ENCODE measurements around the gene PIK3R4.

The PIK3R4 gene

DNA sequence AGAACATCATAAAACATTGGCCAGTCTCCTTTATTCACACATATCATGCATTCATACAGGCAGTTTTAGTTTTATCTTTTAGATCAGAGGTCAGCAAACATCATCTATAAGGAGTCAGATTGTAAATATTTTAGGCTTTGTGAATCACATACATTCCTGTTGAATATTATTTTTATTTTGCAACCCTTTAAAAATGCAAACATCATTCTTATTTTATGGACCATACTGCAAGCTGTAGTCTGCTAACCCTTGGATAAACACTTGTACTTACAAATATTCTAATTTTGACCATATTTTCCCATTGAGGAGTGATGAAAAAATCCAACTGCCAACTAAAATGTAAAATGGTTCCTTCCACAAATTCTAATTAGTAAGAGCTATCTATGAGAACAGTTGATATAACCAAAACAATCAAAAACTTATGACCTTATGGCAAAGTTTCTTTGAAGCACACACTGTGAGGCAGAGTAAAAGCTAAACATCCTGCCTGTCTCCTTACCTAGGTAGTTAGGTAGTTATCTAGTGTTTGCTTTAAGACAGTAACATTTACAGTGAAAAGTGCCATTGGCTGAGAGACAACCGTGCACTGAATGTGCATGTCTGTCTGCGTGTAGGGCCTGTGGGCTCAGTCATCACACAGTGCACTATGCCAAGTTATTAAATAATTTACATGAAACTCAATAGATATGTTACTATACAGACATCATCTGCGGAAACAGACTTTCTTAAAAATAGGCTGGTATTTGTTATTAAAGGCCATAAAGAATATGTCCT, 57.7 kb downstream of the PIK3R4 start:
- DNase-seq (ENCODE audit: low read depth): no peak

DNA sequence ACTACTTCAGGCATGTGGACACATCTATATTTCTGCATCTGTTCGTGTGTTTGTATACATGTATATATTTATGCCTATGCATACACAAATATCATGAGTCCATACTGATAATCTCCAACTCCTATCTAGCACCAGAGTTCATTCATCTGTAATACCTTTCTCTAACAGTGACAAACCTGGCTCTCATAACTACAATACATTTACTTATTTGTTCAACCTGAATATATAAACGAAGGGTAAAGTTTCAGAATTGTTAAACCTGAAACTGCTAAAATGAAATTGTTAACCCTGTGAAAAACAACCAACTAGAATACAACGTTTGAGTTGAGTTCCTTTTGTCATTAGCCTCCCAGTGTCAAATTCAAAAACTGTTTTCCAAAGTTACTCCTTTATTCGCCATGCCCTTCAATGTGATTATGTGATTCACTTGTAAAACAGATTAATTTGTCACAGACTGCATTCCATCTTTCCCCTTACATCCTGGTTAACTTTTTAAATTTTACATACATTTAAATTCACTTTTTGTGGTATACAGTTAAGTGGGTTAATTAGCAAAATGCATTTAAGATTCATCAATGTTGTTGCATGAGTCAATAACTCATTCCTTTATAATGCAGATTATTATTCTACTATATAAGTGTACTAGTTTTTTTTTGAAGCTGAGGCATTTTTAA, 58.5 kb downstream of the PIK3R4 start:
- no peak for DNase-seq (ENCODE audit: low read depth)

GRCh38 chr3:130687327-130687726, 59.3 kb downstream of the PIK3R4 start:
- DNase-seq (ENCODE audit: low read depth): no peak

DNA sequence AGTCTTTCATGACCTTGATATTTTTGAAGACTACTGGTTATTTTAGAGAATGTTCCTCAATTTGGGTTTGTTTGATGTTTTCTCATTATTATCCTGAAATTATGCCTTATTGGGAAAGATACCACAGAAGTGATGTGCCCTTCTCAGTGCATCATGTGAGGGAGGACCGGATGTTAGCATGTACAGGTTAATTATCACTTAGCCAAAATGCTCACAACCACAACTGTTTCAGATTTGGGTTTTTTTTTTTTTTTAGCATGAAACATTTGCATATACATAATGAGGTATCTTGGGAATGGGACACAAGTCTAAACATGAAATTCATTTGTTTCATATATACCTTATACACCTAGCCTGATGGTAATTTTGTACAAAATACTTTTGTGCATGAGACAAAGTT, 59.8 kb downstream of the PIK3R4 start:
- DNase-seq (ENCODE audit: low read depth): no peak

- DNase-seq (ENCODE audit: low read depth): no peak
Measured at GRCh38 chr3:130682131-130682530, 64.5 kb downstream of the PIK3R4 start.

DNA sequence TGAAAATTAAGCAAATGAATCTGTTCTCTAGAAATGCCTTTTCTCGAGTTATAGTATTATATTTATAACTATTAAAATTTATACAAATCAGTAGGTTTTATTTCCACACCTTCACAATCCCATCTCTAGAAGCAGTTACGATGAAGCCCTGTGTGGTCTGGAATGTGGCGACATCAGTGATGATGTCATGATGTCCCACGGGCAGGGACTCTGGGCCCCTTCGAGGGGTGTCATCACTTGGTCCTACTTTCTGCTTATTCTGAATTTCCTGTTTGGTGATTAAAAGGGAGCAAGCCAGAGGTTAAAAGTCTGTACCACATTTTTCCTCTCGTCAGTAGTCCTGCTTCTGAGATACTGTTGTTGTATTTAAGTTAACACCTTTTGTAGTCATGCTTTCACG, 67.4 kb downstream of the PIK3R4 start:
- DNase-seq (ENCODE audit: low read depth): no peak

- DNase-seq (ENCODE audit: low read depth): no peak
Measured at GRCh38 chr3:130677343-130677742, 69.3 kb downstream of the PIK3R4 start.

DNA sequence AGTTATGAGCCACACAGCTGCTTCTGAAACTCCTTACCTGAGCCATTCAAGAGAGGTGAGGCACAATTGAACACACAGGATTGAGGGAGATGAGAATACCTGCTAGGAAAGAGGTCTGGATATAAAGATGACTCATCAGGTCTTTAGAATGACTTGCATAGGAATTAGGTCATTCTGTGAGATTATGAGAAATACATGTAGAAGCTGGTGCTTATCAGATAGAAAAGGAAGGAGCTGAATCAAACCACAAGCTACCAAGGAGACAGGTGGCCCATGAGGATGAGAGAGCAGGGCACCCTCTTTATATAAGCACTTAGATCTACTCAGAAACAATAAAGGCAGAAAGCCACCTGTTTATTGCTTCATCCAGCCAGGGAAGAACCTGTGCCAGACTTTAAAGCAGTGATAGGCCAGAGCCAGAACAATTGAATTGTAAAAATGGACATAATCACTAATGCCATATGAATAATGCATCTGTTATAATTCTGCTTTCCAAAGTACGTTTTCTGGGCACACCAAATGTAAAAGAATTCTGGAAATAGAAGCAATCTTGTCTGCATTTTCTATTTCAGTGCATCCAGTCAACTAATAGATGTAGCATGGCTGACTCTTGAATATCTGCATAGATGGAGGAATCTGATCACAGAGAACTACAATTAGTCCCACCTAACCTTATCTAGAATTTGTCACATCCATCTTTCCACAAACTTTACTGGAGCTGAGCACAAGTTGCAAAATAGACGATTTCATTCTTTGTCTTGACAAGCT, 74.9 kb downstream of the PIK3R4 start:
- DNase-seq (ENCODE audit: low read depth): no peak

- no peak for DNase-seq (ENCODE audit: low read depth)
Measured at GRCh38 chr3:130669740-130670139, 76.9 kb downstream of the PIK3R4 start.

DNA sequence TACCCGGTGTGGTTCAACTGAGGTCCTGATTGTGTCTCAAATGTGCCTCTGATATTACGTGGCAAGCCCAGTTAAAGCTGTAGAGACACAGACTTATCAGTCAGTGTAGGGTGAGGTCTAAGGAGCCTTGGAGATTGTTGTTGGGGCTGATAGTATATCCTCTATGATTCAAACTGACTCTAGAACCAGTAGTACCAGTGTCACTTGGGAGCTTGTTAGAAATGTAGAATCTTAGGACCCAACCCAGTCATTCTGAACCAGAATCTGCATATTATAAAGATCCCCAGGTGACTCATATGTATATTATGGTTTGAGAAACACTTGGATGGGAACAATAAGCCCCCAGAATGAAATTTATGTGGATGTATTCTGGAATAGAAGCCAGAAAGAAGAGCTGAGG, 83.5 kb downstream of the PIK3R4 start:
- no peak for DNase-seq (ENCODE audit: low read depth)

DNA sequence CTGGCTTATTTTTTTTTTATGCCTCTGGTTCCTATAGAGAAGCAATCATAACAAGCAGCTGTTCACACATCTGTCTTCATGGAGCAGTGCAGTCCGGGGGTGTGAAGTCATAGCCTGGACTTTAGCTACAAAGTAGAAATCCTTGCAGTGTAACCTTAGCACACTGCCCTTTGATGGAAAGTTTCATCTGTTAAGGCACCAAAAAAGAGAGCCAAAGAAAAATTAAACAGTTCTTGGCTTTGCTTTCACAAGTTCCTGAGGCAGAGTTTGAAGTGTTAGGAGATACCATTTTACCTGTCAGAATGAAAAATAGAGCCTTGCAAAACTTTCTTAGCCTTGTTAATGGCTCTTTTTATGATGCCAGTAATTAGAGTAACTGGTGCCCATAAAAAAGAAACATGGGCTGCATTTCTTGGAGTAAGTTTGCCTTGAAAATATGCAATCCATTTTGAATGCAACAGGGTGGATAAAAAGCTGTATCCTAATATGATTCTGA, 84.1 kb downstream of the PIK3R4 start:
- no peak for DNase-seq (ENCODE audit: low read depth)

GRCh38 chr3:130661140-130661891, 85.3 kb downstream of the PIK3R4 start:
- DNase-seq (ENCODE audit: low read depth): no peak

DNA sequence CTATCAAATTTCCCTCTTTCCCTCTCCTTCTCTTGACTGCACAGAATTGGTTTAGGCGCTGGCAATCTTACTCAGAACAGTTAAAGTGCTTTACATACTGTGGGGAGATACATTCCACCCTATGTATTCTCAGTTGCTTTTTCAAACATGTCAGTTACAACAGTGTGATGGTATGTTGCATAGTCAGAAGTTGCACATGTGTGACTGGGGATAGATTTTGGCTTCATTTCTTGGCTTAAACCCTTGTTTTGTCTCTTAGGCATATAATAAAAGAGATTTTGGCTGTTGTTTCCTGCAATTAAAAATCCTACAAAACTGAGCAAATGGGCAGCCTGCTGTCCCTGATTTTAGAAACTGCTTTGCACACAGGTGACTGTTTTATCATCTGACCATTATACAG, 86.7 kb downstream of the PIK3R4 start:
- DNase-seq (ENCODE audit: low read depth): no peak

GRCh38 chr3:130658678-130659077, 88.0 kb downstream of the PIK3R4 start:
- DNase-seq (ENCODE audit: low read depth): no peak

GRCh38 chr3:130656627-130657026, 90.0 kb downstream of the PIK3R4 start:
- DNase-seq (ENCODE audit: low read depth): no peak

DNA sequence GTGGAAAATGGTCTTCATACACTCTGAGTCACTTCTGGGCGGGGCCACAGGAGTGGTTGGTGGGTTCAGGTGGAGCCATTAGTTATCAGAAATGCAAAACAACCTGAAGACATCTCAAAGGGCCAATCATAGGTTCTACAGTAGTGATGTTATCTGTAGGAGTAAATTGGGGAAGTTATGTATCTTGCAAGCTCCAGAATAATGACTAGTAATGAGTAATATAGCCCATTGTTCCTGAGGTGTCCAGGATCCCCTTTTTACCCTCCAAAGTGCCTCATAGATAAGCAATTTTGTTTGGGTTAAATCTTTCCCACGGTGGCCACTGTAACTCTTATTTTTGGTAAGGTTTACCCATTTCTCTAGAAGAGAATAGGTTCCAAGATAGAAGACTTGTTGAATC, 91.7 kb downstream of the PIK3R4 start:
- no peak for DNase-seq (ENCODE audit: low read depth)

DNA sequence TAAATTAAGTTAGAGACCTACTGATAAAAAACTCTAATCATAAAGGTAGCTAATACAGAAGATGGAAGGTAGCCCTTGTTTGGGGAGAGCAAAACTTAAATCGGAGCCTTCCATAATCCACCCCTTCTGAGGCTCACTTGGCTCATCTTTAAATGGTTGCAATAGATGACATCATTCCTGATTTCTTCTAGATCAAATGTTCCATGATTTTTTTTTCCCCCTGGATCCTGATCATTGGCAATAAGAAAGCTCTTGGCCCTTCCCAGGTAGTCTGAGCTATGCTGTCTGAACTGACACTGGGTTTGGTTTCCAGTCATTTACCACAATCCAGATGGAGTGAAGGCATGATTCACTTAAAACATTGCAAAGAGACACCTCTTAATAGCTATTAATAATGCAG, 92.5 kb downstream of the PIK3R4 start:
- no peak for DNase-seq (ENCODE audit: low read depth)

- DNase-seq (ENCODE audit: low read depth): no peak
Measured at GRCh38 chr3:130649061-130649654, 97.5 kb downstream of the PIK3R4 start.

DNA sequence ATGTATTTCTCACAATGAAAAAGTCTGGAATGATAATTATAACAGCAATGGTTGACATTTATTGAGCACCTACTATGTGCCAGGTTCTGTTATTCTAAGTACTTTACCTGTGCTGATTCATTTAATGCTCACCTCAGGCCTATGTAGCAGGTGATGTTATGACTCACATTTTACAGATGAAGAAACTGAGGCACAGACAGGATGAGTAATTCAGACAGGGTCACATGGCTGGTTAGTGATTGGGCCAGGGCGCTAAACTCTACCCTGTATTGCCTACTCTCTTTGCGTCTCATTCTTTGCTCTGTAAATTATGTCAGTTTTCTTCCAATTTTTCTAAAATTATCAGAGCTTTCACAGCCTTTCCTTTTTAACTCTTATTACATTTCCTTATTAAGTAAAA, 98.3 kb downstream of the PIK3R4 start:
- DNase-seq (ENCODE audit: low read depth): no peak

GRCh38 chr3:130645261-130645660, 101.4 kb downstream of the PIK3R4 start:
- DNase-seq (ENCODE audit: low read depth): no peak

- DNase-seq (ENCODE audit: low read depth): no peak
Measured at GRCh38 chr3:130644628-130645253, 101.9 kb downstream of the PIK3R4 start.
